ENCODE results near the gene OR10X1. TPM values are rescaled to one million over a fixed set of nuclear protein-coding genes. Genes with fewer than 3 reads are reported as not detected.

OR10X1 gene
- not detected in 2 replicates for total RNA-seq

GRCh38 chr1:158579733-158580132 lies at the start of gene OR10X1:
Gene OR10X1, minus strand, starts transcription at chr1:158579899. Its CDS starts 0 bp downstream, at chr1:158579899.

GRCh38 chr1:158604968-158605367 lies 25.3 kb upstream of the OR10X1 start, which contains the start of gene OR10Z1:
Gene OR10Z1, plus strand, starts transcription at chr1:158605268. Its CDS starts 1,171 bp downstream, at chr1:158606439.

GRCh38 chr1:158570480-158570879 lies 9.2 kb downstream of the OR10X1 start, which contains the start of gene OR6P1:
Gene OR6P1, minus strand, starts transcription at chr1:158570580. Its CDS starts 6,976 bp downstream, at chr1:158563604.

GRCh38 chr1:158554352-158554751 lies 25.3 kb downstream of the OR10X1 start, which contains the start of gene OR6Y1:
Gene OR6Y1, minus strand, starts transcription at chr1:158554405. Its CDS starts 6,300 bp downstream, at chr1:158548105.

Other genes starting within 250 kb of the OR10X1 start
- gene CD1B, start 248.4 kb downstream of the OR10X1 start, total RNA-seq, result not detected in 2 replicates
- not detected in 2 replicates for gene CD1E, start 226.0 kb downstream of the OR10X1 start, total RNA-seq
- gene OR10T2, start 180.4 kb downstream of the OR10X1 start, total RNA-seq, result not detected in 2 replicates
- not detected in 2 replicates for gene OR10K2, start 153.7 kb downstream of the OR10X1 start, total RNA-seq
- not detected in 2 replicates for gene OR10K1, start 118.1 kb downstream of the OR10X1 start, total RNA-seq
- gene OR10R2, start 107.7 kb downstream of the OR10X1 start, total RNA-seq, result not detected in 2 replicates
- not detected in 2 replicates for gene OR6Y1, start 25.5 kb downstream of the OR10X1 start, total RNA-seq
- gene OR6P1, start 9.3 kb downstream of the OR10X1 start, total RNA-seq, result not detected in 2 replicates
- gene OR10Z1, start 25.4 kb upstream of the OR10X1 start, total RNA-seq, result not detected in 2 replicates
- under 0.01 TPM in 2 replicates for gene SPTA1, start 106.8 kb upstream of the OR10X1 start, total RNA-seq
- gene OR6K2, start 120.8 kb upstream of the OR10X1 start, total RNA-seq, result not detected in 2 replicates
- under 0.01 TPM in 1 of 2 replicates, not detected in the other for gene OR6K3, start 140.8 kb upstream of the OR10X1 start, total RNA-seq
- gene OR6K6, start 174.8 kb upstream of the OR10X1 start, total RNA-seq, result not detected in 2 replicates
- not detected in 2 replicates for gene OR6N1, start 192.3 kb upstream of the OR10X1 start, total RNA-seq
- not detected in 2 replicates for gene OR6N2, start 201.3 kb upstream of the OR10X1 start, total RNA-seq

Measured in smooth muscle cell of trachea (primary cell).